HepG2 (cell line): ENCODE results near the gene GIPC2. TPM values are rescaled to one million over a fixed set of nuclear protein-coding genes. Genes with fewer than 3 reads are reported as not detected.

ENCODE experiments used
- ATAC-seq: fragments of 200-7000 bp; cut with Tn5 transposase; 3 replicates; pipeline ENCODE4 v1.9.1; 2020; ENCODE audit warnings: mild to moderate bottlenecking, moderate library complexity
- BruUV-seq: library from RNA; stranded (reverse); fragments of 400-500 nt; replicated peaks from 2 replicates; lab custom pipeline; 2021; lab: Mats Ljungman, UMichigan
- CTCF ChIA-PET: fragments of 300-600 bp; formaldehyde crosslinking; extraction: SDS; loops from one replicate; lab custom pipeline; 2021; ENCODE audit warnings: low total read pairs, inconsistent platforms, low intra/inter-chr PET ratio; lab: Yijun Ruan, JAX
- POLR2A ChIA-PET: fragments of 350-600 bp; sonication (Branson Sonifier 250); formaldehyde crosslinking; loops from one replicate; lab custom pipeline; 2020; ENCODE audit warnings: antibody characterized with exemption, inconsistent platforms; lab: Yijun Ruan, JAX
- DNase-seq: peaks from one replicate; pipeline ENCODE4 v3.0.0-alpha.2; 2015; ENCODE audit warnings: low spot score
- FAIRE-seq: peaks from 3 replicates; lab custom pipeline; 2011; peaks lifted over from hg19 to GRCh38; lab: Jason Lieb, UNC
- H2AFZ ChIP-seq: one replicate; pipeline ENCODE4 v1.6.1; 2011; ENCODE audit warnings: low read length, inconsistent platforms
- H3K27ac ChIP-seq: fragments of 300-600 bp; 3 replicates; pipeline ENCODE4 v1.8.0; 2011; ENCODE audit warnings: mixed run types, mild to moderate bottlenecking, mixed read lengths, low read length, inconsistent platforms; ENCODE audit not compliant: insufficient read depth; ENCODE audit errors: extremely low read length
- H3K27me3 ChIP-seq, 2 experiments: fragments of 200-600 bp in 1 of 2; 2 replicates in 1 of 2; 3 replicates in 1 of 2; pipeline versions ENCODE4 v1.6.0 to v1.8.0; 2011; ENCODE audit warnings: low read length in 2 of 2, mild to moderate bottlenecking in 2 of 2, moderate library complexity in 2 of 2, inconsistent platforms in 1 of 2; ENCODE audit not compliant: insufficient read depth in 2 of 2, control insufficient read depth in 1 of 2
- H3K36me3 ChIP-seq, 2 experiments: fragments of 200-600 bp in 1 of 2; replicated peaks in 1 of 2; 2 replicates in 1 of 2; 3 replicates in 1 of 2; pipeline versions ENCODE4 v1.5.1 to v1.8.0; 2011; ENCODE audit warnings: low read length in 2 of 2, inconsistent platforms in 1 of 2; ENCODE audit not compliant: insufficient read depth in 2 of 2, control insufficient read depth in 1 of 2
- H3K4me1 ChIP-seq: 2 replicates; pipeline ENCODE4 v1.5.1; 2012; ENCODE audit warnings: low read length, inconsistent platforms; ENCODE audit not compliant: insufficient read depth
- H3K4me2 ChIP-seq: 2 replicates; pipeline ENCODE4 v1.6.0; 2011; ENCODE audit warnings: low read depth, low read length, inconsistent platforms
- H3K4me3 ChIP-seq, 3 experiments: fragments of 200-600 bp in 1 of 3; sonication (generic), shearing (Covaris generic) in 1 of 3; replicated peaks in 1 of 3; 2 replicates each; pipeline ENCODE4 v1.5.1; 2011 to 2016; ENCODE audit warnings: low read length in 3 of 3, inconsistent platforms in 2 of 3, low read depth in 2 of 3, mild to moderate bottlenecking in 2 of 3, control low read depth in 1 of 3, mixed read lengths in 1 of 3; ENCODE audit not compliant: insufficient read depth in 1 of 3
- H3K79me2 ChIP-seq: one replicate; pipeline ENCODE4 v1.6.1; 2011; ENCODE audit warnings: low read length, inconsistent platforms; ENCODE audit not compliant: insufficient read depth
- H3K9ac ChIP-seq: 2 replicates; pipeline ENCODE4 v1.6.0; 2011; ENCODE audit warnings: mild to moderate bottlenecking, low read depth, low read length, inconsistent platforms; ENCODE audit not compliant: insufficient read depth
- H3K9me3 ChIP-seq: 2 replicates; pipeline ENCODE4 v1.5.1; 2012; ENCODE audit warnings: mild to moderate bottlenecking, low read length
- H4K20me1 ChIP-seq: 2 replicates; pipeline ENCODE4 v1.6.0; 2011; ENCODE audit warnings: inconsistent platforms, mild to moderate bottlenecking, low read length, moderate library complexity; ENCODE audit not compliant: insufficient read depth
- FOXA1 ChIP-seq, 2 experiments: fragments of 450-650 bp in 1 of 2; sonication (generic) in 1 of 2; formaldehyde crosslinking in 1 of 2; IDR thresholded peaks; 2 replicates each; pipeline versions ENCODE4 v1.4.0 to v1.6.1; 2016 to 2020; ENCODE audit warnings: missing genetic modification reagents in 1 of 2
- FOXA3 ChIP-seq: IDR thresholded peaks from 2 replicates; pipeline ENCODE4 v1.6.1; 2016; ENCODE audit warnings: missing genetic modification reagents, missing compliant biosample characterization
- NBN ChIP-seq: fragments of 450-650 bp; conservative IDR thresholded peaks from 2 replicates; pipeline ENCODE4 v1.6.1; 2017
- TCF12 ChIP-seq, 2 experiments: fragments of 450-650 bp in 1 of 2; sonication (generic) in 1 of 2; formaldehyde crosslinking in 1 of 2; IDR thresholded peaks; 2 replicates each; pipeline versions ENCODE4 v1.6.1 to v1.8.0; 2017 to 2022; ENCODE audit warnings: antibody characterized with exemption in 1 of 2, mild to moderate bottlenecking in 1 of 2, missing genetic modification reagents in 1 of 2, moderate library complexity in 1 of 2
- ZNF550 ChIP-seq: sonication (generic); formaldehyde crosslinking; IDR thresholded peaks from 2 replicates; pipeline ENCODE4 v1.4.0; 2020; ENCODE audit warnings: mild to moderate bottlenecking, missing genetic modification reagents, borderline replicate concordance
- ZNF879 ChIP-seq: sonication (generic); formaldehyde crosslinking; IDR thresholded peaks from 2 replicates; pipeline ENCODE4 v1.8.1; 2023; ENCODE audit warnings: missing genetic modification reagents
- WGBS: methylation state at CpG from one replicate; pipeline ENCODE4 v1.1.6; 2017; ENCODE audit warnings: low lambda C conversion rate; 5-methylcytosine and 5-hydroxymethylcytosine counted together
- in situ Hi-C: cut with HindIII; loops from 2 replicates; pipeline ENCODE4 v1.10.0; 2017; ENCODE audit warnings: low pct_unique_long_range_greater_than_20kb; ENCODE audit not compliant: extremely low pct_ligation_motif_present
- intact Hi-C: fragments of 100-400 bp; cut with micrococcal nuclease; formaldehyde crosslinking; loops from one replicate; pipeline ENCODE4 v1.10.0; 2022; ENCODE audit not compliant: unreplicated experiment
- polyA plus RNA-seq, 8 experiments: library from polyadenylated mRNA; depleted of rRNA in 3 of 8; stranded (reverse) in 7 of 8; unstranded in 1 of 8; fragments of >200 nt; fragmentation: Illumina TruSeq in 4 of 8; extraction: Trizol in 4 of 8; gene quantifications; 2 replicates each; pipeline versions ENCODE4 v1.2.1 to v1.2.3, GENCODE V29; 2011 to 2016; ENCODE audit warnings: low read depth in 4 of 8, missing spikeins in 1 of 8, mixed read lengths in 1 of 8; ENCODE audit not compliant: insufficient read depth in 1 of 8
- total RNA-seq, 5 experiments: library from RNA; depleted of rRNA; stranded (reverse); fragments of >200 nt; fragmentation: Illumina TruSeq; extraction: Trizol; gene quantifications; 2 replicates each; pipeline ENCODE4 v1.2.3, GENCODE V29; 2016; ENCODE audit warnings: low read depth in 1 of 5
- TF ChIP-seq, protein P1 (sequence below): sonication (generic); formaldehyde crosslinking; IDR thresholded peaks from 2 replicates; pipeline ENCODE4 v1.8.1; 2023; ENCODE audit warnings: missing genetic modification reagents, mild to moderate bottlenecking, borderline replicate concordance

Gene GIPC2
- total and polyA plus RNA-seq, 2 of the 13 experiments (the other 11 are each of a cell fraction or from before 2014, with no cell fraction given), result 6.1 to 21.6 TPM

DNA sequence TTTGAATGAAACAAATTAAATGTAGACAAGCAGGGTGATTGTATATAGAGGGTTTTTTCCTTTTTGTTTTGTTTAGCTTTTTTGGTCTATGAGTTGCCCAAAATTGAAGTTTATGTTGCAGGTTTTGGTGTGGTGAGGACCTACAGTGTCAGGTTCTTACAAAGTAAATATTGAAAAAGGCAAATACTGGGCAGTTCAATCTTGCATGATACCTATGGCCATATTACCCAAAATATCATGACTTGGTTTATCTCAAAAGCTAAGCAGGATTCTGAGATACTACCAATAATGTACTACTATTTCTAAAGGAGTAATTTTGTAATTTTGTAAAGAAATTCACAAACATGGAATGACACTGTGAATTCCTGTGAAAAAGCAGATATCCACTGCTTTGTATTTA lies 39.2 kb upstream of the GIPC2 start:
- in situ Hi-C loops, result no loop called here
- CTCF ChIA-PET, result no interaction called here

DNA sequence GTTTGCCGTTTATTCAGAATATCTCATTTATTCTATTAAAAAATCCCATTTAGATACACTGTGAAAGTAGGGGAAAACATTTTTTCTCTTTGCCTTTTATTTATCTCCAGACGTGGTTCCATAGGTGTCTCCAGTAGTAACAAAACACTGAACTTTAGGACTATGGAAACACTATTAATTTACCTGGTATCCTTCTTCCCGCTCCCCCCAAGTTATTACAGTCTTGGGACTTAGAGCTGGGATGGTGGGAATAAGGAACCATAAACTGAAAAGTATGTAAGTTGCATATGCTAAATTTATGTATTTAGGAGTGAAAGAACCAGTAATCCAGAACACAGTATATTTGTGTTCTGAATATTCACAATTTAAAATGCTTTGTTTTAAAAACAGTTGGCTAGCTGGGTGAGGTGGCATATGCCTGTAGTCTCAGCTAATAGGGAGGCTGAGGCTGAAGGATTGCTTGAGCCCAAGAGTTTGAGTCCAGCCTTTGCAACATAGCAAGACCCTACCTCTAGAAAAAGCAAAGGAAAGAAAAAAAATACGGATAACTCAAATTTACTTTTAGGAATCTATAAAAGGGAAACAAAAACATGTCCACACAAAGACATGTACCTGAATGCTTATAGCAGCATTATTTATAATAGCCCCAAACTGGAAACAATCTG lies 38.0 kb upstream of the GIPC2 start:
- H3K4me1 ChIP-seq, result peaks cover 60% of the 10 kb centered on the region
- intact Hi-C loops, result no loop called here
- 91% methylated on average over 4 of the region's 4 CpGs for WGBS
- TF ChIP-seq, protein P1, sequence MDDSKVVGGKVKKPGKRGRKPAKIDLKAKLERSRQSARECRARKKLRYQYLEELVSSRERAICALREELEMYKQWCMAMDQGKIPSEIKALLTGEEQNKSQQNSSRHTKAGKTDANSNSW (CRISPR knock-in tag), result no peak
- peak overlapping the region in 1 of 3 experiments; percentile 10; a peak in 1 of 6 replicates for H3K4me3 ChIP-seq
- no peak overlapping the region for H3K9ac ChIP-seq
- in situ Hi-C loops, result no loop called here
- POLR2A ChIA-PET, result no interaction called here
- H2AFZ ChIP-seq, result no peak overlapping the region
- H3K27ac ChIP-seq, result no peak overlapping the region
- no peaks in the 10 kb centered on the region for H3K9me3 ChIP-seq
- CTCF ChIA-PET, result no interaction called here
- no peaks in the 10 kb centered on the region; the same call in none of the 2 replicates for H4K20me1 ChIP-seq
- H3K79me2 ChIP-seq, result peaks cover 53% of the 10 kb centered on the region
- no peaks in the 10 kb centered on the region for H3K36me3 ChIP-seq
- FAIRE-seq (no peak), ATAC-seq (no peak), DNase-seq (no peak)
- no TSS peak for BruUV-seq
- peak overlapping the region; percentile 79 for H3K4me2 ChIP-seq
- no peaks in the 10 kb centered on the region for H3K27me3 ChIP-seq

More for the DNA sequence above, 39.2 kb upstream of the GIPC2 start:
- Histone ChIP-seq H3K79me2 (peaks cover 53% of the 10 kb centered on the region), H4K20me1 (no peaks in the 10 kb centered on the region; the same call in none of the 2 replicates), H3K27me3 (no peaks in the 10 kb centered on the region), H3K9ac (no peak overlapping the region), H3K36me3 (no peaks in the 10 kb centered on the region), H2AFZ (no peak overlapping the region), H3K4me1 (peaks cover 60% of the 10 kb centered on the region), H3K9me3 (no peaks in the 10 kb centered on the region), H3K4me2 (peak overlapping the region; percentile 79), H3K27ac (no peak overlapping the region), H3K4me3 (peak overlapping the region in 2 of 3 experiments; percentile 18 to 71; a peak in 4 of 6 replicates)
- no peak for FAIRE-seq
- no peak for DNase-seq
- peak; percentile 69 for TF ChIP-seq FOXA3
- no peak for TF ChIP-seq ZNF879 (CRISPR knock-in tag)
- no peak for TF ChIP-seq TCF12 (IDR thresholded peaks at IDR 0.05)
- no peak for TF ChIP-seq TCF12 (CRISPR knock-in tag; IDR thresholded peaks at IDR 0.05)
- no peak for TF ChIP-seq NBN
- TF ChIP-seq FOXA1 (IDR thresholded peaks at IDR 0.05), result no peak
- peak; percentile 68 for TF ChIP-seq FOXA1 (CRISPR knock-in tag; IDR thresholded peaks at IDR 0.05)
- no peak for TF ChIP-seq ZNF550 (CRISPR knock-in tag)
- intact Hi-C loops, result no loop called here
- ATAC-seq, result no peak
- BruUV-seq, result no TSS peak
- POLR2A ChIA-PET, result interaction anchor here (3.0 to 9.1 kb wide), 2 partner anchors 26 to 39 kb away, joined by 56 to 161 read pairs; partner anchors contain the start of genes FUBP1 and GIPC2
